T1000 (cell line): ENCODE measurements around the gene WDR35.
A peak's percentile ranks its signal among the peaks of the same experiment; 100 is the strongest.
"Not testable (repeated sequence)": the region's sequence is repeated elsewhere in the genome, so short reads cannot be mapped to it uniquely, and the experiment has no call there.

Source experiments
- DNase-seq: peaks from one replicate; lab custom pipeline; 2025; ENCODE audit warnings: mixed read lengths; lab: John Stamatoyannopoulos, UW

The WDR35 gene

GRCh38 chr2:19937004-19937403 is 52.9 kb downstream of the WDR35 start:
- no peak for DNase-seq

GRCh38 chr2:19936203-19936602 is 53.7 kb downstream of the WDR35 start:
- no peak for DNase-seq

GRCh38 chr2:19933351-19933981 is 56.4 kb downstream of the WDR35 start:
- no peak for DNase-seq

- DNase-seq: no peak
These were observed 57.0 kb downstream of the WDR35 start for GRCh38 chr2:19932928-19933327.

GRCh38 chr2:19929226-19929625 is 60.7 kb downstream of the WDR35 start:
- DNase-seq: no peak

GRCh38 chr2:19927816-19928215 is 62.1 kb downstream of the WDR35 start:
- DNase-seq: not testable (repeated sequence)

- not testable (repeated sequence) for DNase-seq
These were observed 65.4 kb downstream of the WDR35 start for GRCh38 chr2:19924526-19924925.

GRCh38 chr2:19922188-19922587 is 67.7 kb downstream of the WDR35 start:
- not testable (repeated sequence) for DNase-seq

GRCh38 chr2:19916385-19916950 is 73.4 kb downstream of the WDR35 start:
- DNase-seq: no peak

- no peak for DNase-seq
These were observed 75.5 kb downstream of the WDR35 start for GRCh38 chr2:19914266-19914975.

GRCh38 chr2:19911808-19912509 is 77.9 kb downstream of the WDR35 start:
- DNase-seq: peak; percentile 76

- peak; percentile 7 for DNase-seq
These were observed 87.6 kb downstream of the WDR35 start for GRCh38 chr2:19902216-19902740.

- peak; percentile 94 for DNase-seq
These were observed 88.3 kb downstream of the WDR35 start, which contains the start of gene TTC32 for GRCh38 chr2:19901442-19902215. Gene TTC32 (minus strand): TSS chr2:19901983. CDS start chr2:19901854, 129 bp downstream.

GRCh38 chr2:19900931-19901441 is 88.9 kb downstream of the WDR35 start:
- DNase-seq: no peak

- DNase-seq: no peak
These were observed 89.6 kb downstream of the WDR35 start for GRCh38 chr2:19899985-19900930.

GRCh38 chr2:19898592-19899329 is 91.1 kb downstream of the WDR35 start:
- no peak for DNase-seq

- DNase-seq: no peak
These were observed 92.2 kb downstream of the WDR35 start for GRCh38 chr2:19897623-19898245.

- no peak for DNase-seq
These were observed 94.4 kb downstream of the WDR35 start for GRCh38 chr2:19895535-19895934.
